ENCODE measurements around the gene OSBPL10. TPM values are rescaled to one million over a fixed set of nuclear protein-coding genes. Genes with fewer than 3 reads are reported as not detected.

Gene OSBPL10
- total RNA-seq, 1 donor, result 29.0 TPM

GRCh38 chr3:31953091-31953490 lies 28.0 kb downstream of the OSBPL10 start:
- Histone ChIP-seq H3K4me1 (ENCODE audit: insufficient read depth, low read length) (no peaks in the 10 kb centered on the region), H2AFZ (ENCODE audit: low read length) (no peak overlapping the region), H3K9me3 (ENCODE audit: low read depth, low read length) (peaks cover 9% of the 10 kb centered on the region), H3K4me3 (ENCODE audit: insufficient read depth, low read length) (no peak overlapping the region), H3K27me3 (ENCODE audit: insufficient read depth, low read length) (no peaks in the 10 kb centered on the region), H3K4me2 (ENCODE audit: insufficient read depth, low read length) (no peak overlapping the region), H3K79me2 (ENCODE audit: insufficient read depth, low read length) (no peaks in the 10 kb centered on the region), H3K27ac (ENCODE audit: low read depth, low read length) (no peak overlapping the region), H3K36me3 (ENCODE audit: insufficient read depth, low read length) (no peaks in the 10 kb centered on the region), H4K20me1 (ENCODE audit: insufficient read depth, low read length) (no peaks in the 10 kb centered on the region)
- no peak for TF ChIP-seq CTCF (IDR thresholded peaks at IDR 0.05; ENCODE audit: extremely low read depth, low read depth, low read length)
- no peak for DNase-seq (ENCODE audit: insufficient read length, low spot score, missing footprints)

- Histone ChIP-seq H2AFZ (ENCODE audit: low read length) (no peak overlapping the region), H3K4me3 (ENCODE audit: insufficient read depth, low read length) (no peak overlapping the region), H3K79me2 (ENCODE audit: insufficient read depth, low read length) (no peaks in the 10 kb centered on the region), H3K4me1 (ENCODE audit: insufficient read depth, low read length) (no peaks in the 10 kb centered on the region), H3K27me3 (ENCODE audit: insufficient read depth, low read length) (no peaks in the 10 kb centered on the region), H3K27ac (ENCODE audit: low read depth, low read length) (no peak overlapping the region), H3K36me3 (ENCODE audit: insufficient read depth, low read length) (no peaks in the 10 kb centered on the region), H4K20me1 (ENCODE audit: insufficient read depth, low read length) (no peaks in the 10 kb centered on the region), H3K4me2 (ENCODE audit: insufficient read depth, low read length) (no peak overlapping the region), H3K9me3 (ENCODE audit: low read depth, low read length) (peaks cover 9% of the 10 kb centered on the region)
- no peak for DNase-seq (ENCODE audit: insufficient read length, low spot score, missing footprints)
- no peak for TF ChIP-seq CTCF (IDR thresholded peaks at IDR 0.05; ENCODE audit: extremely low read depth, low read depth, low read length)
Observed at GRCh38 chr3:31952205-31952604, 28.9 kb downstream of the OSBPL10 start.

GRCh38 chr3:31948280-31948679 lies 32.8 kb downstream of the OSBPL10 start:
- no peak for DNase-seq (ENCODE audit: insufficient read length, low spot score, missing footprints)
- Histone ChIP-seq H3K4me3 (ENCODE audit: insufficient read depth, low read length) (no peak overlapping the region), H4K20me1 (ENCODE audit: insufficient read depth, low read length) (no peaks in the 10 kb centered on the region)

GRCh38 chr3:31947671-31948091 lies 33.4 kb downstream of the OSBPL10 start:
- Histone ChIP-seq H4K20me1 (ENCODE audit: insufficient read depth, low read length) (no peaks in the 10 kb centered on the region), H3K79me2 (ENCODE audit: insufficient read depth, low read length) (no peaks in the 10 kb centered on the region), H3K36me3 (ENCODE audit: insufficient read depth, low read length) (no peaks in the 10 kb centered on the region), H3K4me3 (ENCODE audit: insufficient read depth, low read length) (no peak overlapping the region), H3K4me1 (ENCODE audit: insufficient read depth, low read length) (peaks cover 5% of the 10 kb centered on the region), H3K4me2 (ENCODE audit: insufficient read depth, low read length) (no peak overlapping the region), H3K27ac (ENCODE audit: low read depth, low read length) (no peak overlapping the region), H3K9me3 (ENCODE audit: low read depth, low read length) (no peaks in the 10 kb centered on the region), H2AFZ (ENCODE audit: low read length) (no peak overlapping the region), H3K27me3 (ENCODE audit: insufficient read depth, low read length) (no peaks in the 10 kb centered on the region)
- no peak for DNase-seq (ENCODE audit: insufficient read length, low spot score, missing footprints)
- TF ChIP-seq CTCF (IDR thresholded peaks at IDR 0.05; ENCODE audit: extremely low read depth, low read depth, low read length), result no peak

More at GRCh38 chr3:31948280-31948679, 32.8 kb downstream of the OSBPL10 start:
- no peaks in the 10 kb centered on the region for H3K27me3 ChIP-seq (ENCODE audit: insufficient read depth, low read length)
- peaks cover 5% of the 10 kb centered on the region for H3K4me1 ChIP-seq (ENCODE audit: insufficient read depth, low read length)
- H3K36me3 ChIP-seq (ENCODE audit: insufficient read depth, low read length), result no peaks in the 10 kb centered on the region
- H3K79me2 ChIP-seq (ENCODE audit: insufficient read depth, low read length), result no peaks in the 10 kb centered on the region
- no peak overlapping the region for H2AFZ ChIP-seq (ENCODE audit: low read length)
- H3K27ac ChIP-seq (ENCODE audit: low read depth, low read length), result no peak overlapping the region
- H3K4me2 ChIP-seq (ENCODE audit: insufficient read depth, low read length), result no peak overlapping the region
- H3K9me3 ChIP-seq (ENCODE audit: low read depth, low read length), result no peaks in the 10 kb centered on the region
- no peak for TF ChIP-seq CTCF (IDR thresholded peaks at IDR 0.05; ENCODE audit: extremely low read depth, low read depth, low read length)
